ENCODE data around the gene PROC.

PROC gene

DNA sequence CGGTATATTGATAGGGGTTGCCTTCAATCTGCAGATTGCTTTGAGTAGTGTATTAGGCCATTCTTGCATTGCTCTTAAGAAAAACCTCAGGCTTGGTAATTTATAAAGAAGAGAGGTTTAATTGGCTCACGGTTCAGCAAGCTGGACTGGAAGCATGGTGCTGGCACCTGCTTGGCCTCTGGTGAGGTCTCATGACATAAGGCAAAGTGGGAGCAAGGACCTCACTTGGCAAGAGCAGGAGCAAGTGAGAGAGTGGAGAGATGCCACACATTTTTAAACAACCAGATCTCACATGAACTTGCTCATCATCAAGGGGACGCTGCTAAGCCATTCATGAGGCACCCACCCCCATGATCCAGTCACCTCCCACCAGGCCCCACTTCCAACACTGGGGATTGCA is 35.4 kb upstream of the PROC start:
- H3K9ac ChIP-seq (ENCODE audit: low read length in 5 of 5) = no peak overlapping the region

DNA sequence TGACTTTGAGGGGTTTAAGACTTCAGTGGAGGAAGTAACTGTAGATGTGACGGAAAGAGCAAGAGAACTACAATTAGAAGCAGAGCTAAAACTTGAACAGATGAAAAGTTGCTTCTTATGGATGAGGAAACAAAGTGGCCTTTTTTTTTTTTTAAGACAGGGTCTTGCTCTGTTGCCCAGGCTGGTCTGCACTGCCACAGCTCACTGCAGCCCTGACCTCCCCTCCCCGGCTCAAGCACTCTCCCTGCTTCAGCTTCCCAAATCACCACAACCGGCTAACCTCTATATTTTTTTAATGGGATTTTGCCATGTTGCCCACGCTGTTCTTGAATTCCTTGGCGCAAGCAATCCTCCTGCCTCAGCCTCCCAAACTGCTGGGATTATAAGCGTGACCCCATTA is 33.7 kb upstream of the PROC start:
- H3K27ac ChIP-seq (ENCODE audit: low read depth, low read length) = peak overlapping the region; percentile 4
- no peaks in the 10 kb centered on the region for H3K36me3 ChIP-seq (ENCODE audit: control insufficient read depth in 5 of 5, insufficient read depth in 5 of 5, low read length in 5 of 5)
- no peaks in the 10 kb centered on the region for H3K9me3 ChIP-seq (ENCODE audit: control insufficient read depth in 5 of 5, low read length in 5 of 5)
- H3K4me1 ChIP-seq (ENCODE audit: control insufficient read depth in 5 of 5, insufficient read depth in 5 of 5, low read length in 5 of 5) = peaks cover 4 to 60% (median 55%) of the 10 kb centered on the region in 5 donors
- H3K9ac ChIP-seq (ENCODE audit: low read length in 5 of 5) = no peak overlapping the region
- H3K27me3 ChIP-seq (ENCODE audit: control insufficient read depth in 5 of 5, insufficient read depth in 4 of 5, low read length in 5 of 5) = no peaks in the 10 kb centered on the region
- no peak overlapping the region for H3K4me3 ChIP-seq (ENCODE audit: low read depth in 1 of 5, low read length in 5 of 5)

More for the DNA sequence above, 35.4 kb upstream of the PROC start:
- H3K4me3 ChIP-seq (ENCODE audit: low read depth in 1 of 5, low read length in 5 of 5) = no peak overlapping the region
- H3K4me1 ChIP-seq (ENCODE audit: control insufficient read depth in 5 of 5, insufficient read depth in 5 of 5, low read length in 5 of 5) = peaks cover 4 to 52% (median 47%) of the 10 kb centered on the region in 5 donors
- H3K27me3 ChIP-seq (ENCODE audit: control insufficient read depth in 5 of 5, insufficient read depth in 4 of 5, low read length in 5 of 5) = no peaks in the 10 kb centered on the region
- no peaks in the 10 kb centered on the region for H3K36me3 ChIP-seq (ENCODE audit: control insufficient read depth in 5 of 5, insufficient read depth in 5 of 5, low read length in 5 of 5)
- H3K9me3 ChIP-seq (ENCODE audit: control insufficient read depth in 5 of 5, low read length in 5 of 5) = no peaks in the 10 kb centered on the region
- peak overlapping the region; percentile 56 for H3K27ac ChIP-seq (ENCODE audit: low read depth, low read length)

DNA sequence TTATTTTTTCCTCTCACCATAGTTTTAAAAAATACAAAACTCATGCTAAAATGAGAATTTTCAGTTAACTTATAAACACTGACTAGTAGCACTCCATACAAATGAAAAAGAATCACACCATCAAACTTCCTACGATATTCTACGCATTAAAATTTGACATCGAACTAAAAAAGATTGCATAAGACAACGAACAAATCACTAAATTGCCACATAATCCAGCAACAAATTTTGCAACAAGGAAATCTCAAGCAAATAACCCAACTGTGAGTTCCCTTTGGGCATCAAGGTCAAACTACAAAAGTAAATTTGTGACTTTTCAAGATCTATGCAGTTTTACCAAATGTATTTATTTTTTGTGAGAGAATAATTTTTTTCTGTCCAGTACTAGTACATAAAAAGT is 32.0 kb upstream of the PROC start:
- Histone ChIP-seq H3K9ac (ENCODE audit: low read length in 5 of 5) (peak overlapping the region in 3 of 5 donors; percentile 31 to 98 (median 93)), H3K9me3 (ENCODE audit: control insufficient read depth in 5 of 5, low read length in 5 of 5) (no peaks in the 10 kb centered on the region), H3K4me3 (ENCODE audit: low read depth in 1 of 5, low read length in 5 of 5) (peak overlapping the region in 4 of 5 donors; percentile 5 to 92 (median 55)), H3K36me3 (ENCODE audit: control insufficient read depth in 5 of 5, insufficient read depth in 5 of 5, low read length in 5 of 5) (no peaks in the 10 kb centered on the region), H3K27me3 (ENCODE audit: control insufficient read depth in 5 of 5, insufficient read depth in 4 of 5, low read length in 5 of 5) (no peaks in the 10 kb centered on the region), H3K27ac (ENCODE audit: low read depth, low read length) (peak overlapping the region; percentile 97), H3K4me1 (ENCODE audit: control insufficient read depth in 5 of 5, insufficient read depth in 5 of 5, low read length in 5 of 5) (peaks cover 4 to 53% (median 45%) of the 10 kb centered on the region in 5 donors)

DNA sequence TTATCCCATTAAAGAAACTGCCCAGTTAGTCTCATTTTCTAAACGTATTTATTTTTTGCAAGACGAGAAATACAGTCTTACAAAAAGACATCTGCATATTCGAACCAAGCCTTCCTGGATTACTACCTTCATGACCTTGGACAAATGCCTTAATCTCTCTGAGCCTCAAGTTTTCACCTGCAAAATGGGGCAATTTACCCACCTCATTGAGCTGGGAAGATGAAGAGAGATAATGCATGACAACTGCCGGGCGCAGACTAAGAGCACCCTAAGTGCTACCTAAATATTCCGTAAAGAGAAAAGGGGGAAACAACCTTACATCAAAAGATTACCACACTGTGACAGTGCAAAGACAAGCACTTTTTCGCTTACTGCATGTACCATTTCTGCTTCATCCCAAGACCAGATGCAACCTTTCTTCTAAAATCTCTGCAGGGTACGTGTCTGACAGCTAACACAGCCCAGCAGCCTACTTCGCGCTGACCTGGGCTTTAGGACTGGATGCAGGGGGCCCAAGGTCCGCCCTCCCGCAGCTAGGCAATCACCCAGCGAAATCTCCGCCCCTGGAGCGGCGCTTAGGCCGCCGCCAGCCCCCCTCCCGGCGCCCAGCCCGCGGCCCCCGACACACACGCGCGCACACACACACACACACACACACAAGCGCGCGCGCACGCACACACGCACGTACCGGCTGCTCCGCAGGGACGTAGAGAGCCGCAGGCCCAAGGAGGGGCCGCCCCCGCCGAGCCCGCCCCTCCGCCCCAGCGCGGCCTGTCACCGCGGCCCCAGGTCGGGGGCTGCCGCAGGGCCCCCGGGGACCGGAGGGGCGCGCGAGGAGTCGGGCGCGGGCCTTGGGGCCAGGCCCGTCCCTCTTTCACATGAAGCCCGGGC is 31.2 kb upstream of the PROC start:
- Histone ChIP-seq H3K27me3 (ENCODE audit: control insufficient read depth in 5 of 5, insufficient read depth in 4 of 5, low read length in 5 of 5) (no peaks in the 10 kb centered on the region), H3K9me3 (ENCODE audit: control insufficient read depth in 5 of 5, low read length in 5 of 5) (no peaks in the 10 kb centered on the region), H3K4me3 (ENCODE audit: low read depth in 1 of 5, low read length in 5 of 5) (peak overlapping the region; percentile 86 to 92 (median 88)), H3K9ac (ENCODE audit: low read length in 5 of 5) (peak overlapping the region; percentile 76 to 98 (median 93)), H3K27ac (ENCODE audit: low read depth, low read length) (peak overlapping the region; percentile 97), H3K36me3 (ENCODE audit: control insufficient read depth in 5 of 5, insufficient read depth in 5 of 5, low read length in 5 of 5) (no peaks in the 10 kb centered on the region), H3K4me1 (ENCODE audit: control insufficient read depth in 5 of 5, insufficient read depth in 5 of 5, low read length in 5 of 5) (peaks cover 4 to 45% (median 38%) of the 10 kb centered on the region in 5 donors)

DNA sequence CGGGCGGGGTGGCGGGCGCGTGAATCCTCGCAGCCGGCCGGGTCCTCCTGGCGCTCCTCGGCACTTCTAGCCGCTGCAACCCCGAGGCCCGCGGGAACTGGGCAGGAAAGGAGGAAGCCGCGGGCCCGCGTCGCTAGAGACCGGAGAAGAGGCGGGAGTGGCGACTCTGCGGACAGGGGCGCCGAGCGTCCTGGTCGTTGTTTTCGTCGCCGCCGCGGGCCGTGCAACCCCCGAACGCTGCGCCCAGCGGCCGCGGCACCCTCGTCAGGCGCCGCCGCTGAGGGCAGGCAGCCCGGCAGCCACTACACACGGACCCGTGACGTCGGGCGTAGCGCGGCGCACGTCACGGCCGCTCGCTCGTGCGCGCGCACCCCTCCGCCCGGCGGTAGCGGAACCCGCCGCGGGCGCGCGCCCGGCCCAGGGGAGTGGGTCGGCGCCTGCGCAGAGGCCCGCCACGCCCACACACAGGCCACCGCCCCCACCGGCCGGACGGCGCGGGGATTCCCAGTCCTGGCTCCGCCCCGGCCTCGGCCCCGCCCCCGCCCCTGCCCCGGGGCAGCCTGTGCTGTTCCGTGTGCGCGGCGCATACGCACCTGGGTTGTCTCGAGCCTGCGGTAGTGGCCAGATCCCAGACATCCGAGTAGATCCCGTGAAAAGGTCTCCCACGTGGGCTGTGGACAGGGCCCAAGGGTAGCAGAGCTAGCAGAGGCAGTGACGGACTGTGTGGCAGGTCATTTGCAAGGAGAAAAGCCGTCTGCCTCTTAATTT is 30.4 kb upstream of the PROC start, which contains the start of gene MAP3K2:
Gene MAP3K2, minus strand, starts transcription at position 321 of the 768 bp plus-strand sequence. CDS start 44,846 bp downstream, outside the sequence.
- Histone ChIP-seq H3K9ac (ENCODE audit: low read length in 5 of 5) (peak within 1 kb of the TSS; percentile 79 to 98 (median 93)), H3K4me3 (ENCODE audit: low read depth in 1 of 5, low read length in 5 of 5) (peak within 1 kb of the TSS; percentile 86 to 92 (median 88)), H3K9me3 (ENCODE audit: control insufficient read depth in 5 of 5, low read length in 5 of 5) (no peaks in the 10 kb centered on the region), H3K27ac (ENCODE audit: low read depth, low read length) (peak within 1 kb of the TSS; percentile 97), H3K4me1 (ENCODE audit: control insufficient read depth in 5 of 5, insufficient read depth in 5 of 5, low read length in 5 of 5) (peaks cover 4 to 37% (median 36%) of the 10 kb centered on the region in 5 donors), H3K36me3 (ENCODE audit: control insufficient read depth in 5 of 5, insufficient read depth in 5 of 5, low read length in 5 of 5) (no peaks in the 10 kb centered on the region), H3K27me3 (ENCODE audit: control insufficient read depth in 5 of 5, insufficient read depth in 4 of 5, low read length in 5 of 5) (no peaks in the 10 kb centered on the region)

DNA sequence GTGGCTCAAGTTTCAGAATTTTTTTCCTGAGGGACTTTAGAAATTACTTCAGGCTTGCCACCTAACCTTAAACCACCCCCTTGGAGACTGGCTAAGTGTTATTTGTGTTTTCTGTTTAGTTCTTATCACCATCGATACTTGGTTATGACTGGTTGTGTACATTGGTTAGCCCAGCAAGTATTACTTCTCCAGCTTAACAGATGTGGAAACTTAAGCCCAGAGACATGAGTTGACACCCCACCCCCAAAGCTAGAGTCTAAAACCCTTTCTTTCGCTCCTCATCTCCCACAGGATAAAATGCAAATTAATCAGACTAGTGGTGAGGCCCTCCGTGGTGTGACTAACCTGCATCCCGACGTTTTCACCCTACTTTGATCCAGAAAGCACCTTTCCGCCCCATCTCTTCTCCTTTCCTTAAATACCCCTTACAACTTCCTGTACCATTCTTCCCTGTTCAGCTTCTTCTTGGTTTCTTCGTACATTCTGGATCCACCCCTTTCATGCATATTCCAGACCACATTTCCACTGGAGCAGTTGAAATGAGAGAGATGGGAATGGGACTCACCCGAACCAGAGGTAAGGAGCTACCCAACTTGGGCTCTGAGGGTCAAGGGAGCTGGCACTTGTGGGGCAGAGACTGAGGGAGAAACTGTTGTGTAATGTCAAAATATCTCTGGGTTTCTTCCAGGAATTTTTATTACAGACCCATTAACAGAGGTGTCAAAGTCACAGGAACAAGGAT is 29.6 kb upstream of the PROC start:
- Histone ChIP-seq H3K36me3 (ENCODE audit: control insufficient read depth in 5 of 5, insufficient read depth in 5 of 5, low read length in 5 of 5) (no peaks in the 10 kb centered on the region), H3K9ac (ENCODE audit: low read length in 5 of 5) (peak overlapping the region; percentile 59 to 83 (median 79)), H3K4me3 (ENCODE audit: low read depth in 1 of 5, low read length in 5 of 5) (peak overlapping the region; percentile 68 to 88 (median 82)), H3K27ac (ENCODE audit: low read depth, low read length) (peak overlapping the region; percentile 87), H3K27me3 (ENCODE audit: control insufficient read depth in 5 of 5, insufficient read depth in 4 of 5, low read length in 5 of 5) (no peaks in the 10 kb centered on the region), H3K9me3 (ENCODE audit: control insufficient read depth in 5 of 5, low read length in 5 of 5) (no peaks in the 10 kb centered on the region), H3K4me1 (ENCODE audit: control insufficient read depth in 5 of 5, insufficient read depth in 5 of 5, low read length in 5 of 5) (peaks cover 4 to 34% (median 29%) of the 10 kb centered on the region in 5 donors)

DNA sequence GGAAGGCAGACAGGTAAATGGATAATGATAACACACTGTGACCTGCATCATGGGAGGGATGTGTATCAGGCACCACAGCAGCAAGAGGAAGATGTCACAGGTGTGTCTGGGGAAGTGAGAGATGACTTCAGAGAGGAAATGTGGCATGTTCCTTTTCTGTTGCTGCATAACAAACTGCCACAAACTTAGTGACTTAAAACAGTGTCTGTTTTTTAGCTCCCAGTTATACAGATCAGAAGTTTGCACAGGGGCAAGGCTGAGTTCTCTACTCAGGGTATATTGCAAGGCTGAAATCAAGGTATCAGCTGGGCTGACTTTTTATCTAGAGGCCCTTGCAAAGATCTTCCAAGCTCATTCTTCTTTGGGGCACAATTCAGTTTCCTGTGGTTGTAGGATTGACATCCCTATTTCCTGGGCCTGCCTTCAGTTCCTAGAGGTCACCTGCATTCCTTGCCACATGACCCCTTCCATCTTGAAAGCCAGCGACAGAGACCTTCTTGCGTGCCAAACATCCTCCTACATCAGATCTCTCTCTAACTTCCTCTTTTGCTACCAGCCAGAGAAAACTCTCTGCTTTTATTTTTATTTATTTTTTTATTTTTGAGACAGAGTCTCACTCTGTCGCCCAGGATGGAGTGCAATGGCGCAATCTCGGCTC is 28.3 kb upstream of the PROC start:
- Histone ChIP-seq H3K4me3 (ENCODE audit: low read depth in 1 of 5, low read length in 5 of 5) (no peak overlapping the region), H3K27me3 (ENCODE audit: control insufficient read depth in 5 of 5, insufficient read depth in 4 of 5, low read length in 5 of 5) (no peaks in the 10 kb centered on the region), H3K4me1 (ENCODE audit: control insufficient read depth in 5 of 5, insufficient read depth in 5 of 5, low read length in 5 of 5) (peaks cover 4 to 30% (median 28%) of the 10 kb centered on the region in 5 donors), H3K27ac (ENCODE audit: low read depth, low read length) (no peak overlapping the region), H3K9me3 (ENCODE audit: control insufficient read depth in 5 of 5, low read length in 5 of 5) (no peaks in the 10 kb centered on the region), H3K9ac (ENCODE audit: low read length in 5 of 5) (no peak overlapping the region), H3K36me3 (ENCODE audit: control insufficient read depth in 5 of 5, insufficient read depth in 5 of 5, low read length in 5 of 5) (no peaks in the 10 kb centered on the region)

DNA sequence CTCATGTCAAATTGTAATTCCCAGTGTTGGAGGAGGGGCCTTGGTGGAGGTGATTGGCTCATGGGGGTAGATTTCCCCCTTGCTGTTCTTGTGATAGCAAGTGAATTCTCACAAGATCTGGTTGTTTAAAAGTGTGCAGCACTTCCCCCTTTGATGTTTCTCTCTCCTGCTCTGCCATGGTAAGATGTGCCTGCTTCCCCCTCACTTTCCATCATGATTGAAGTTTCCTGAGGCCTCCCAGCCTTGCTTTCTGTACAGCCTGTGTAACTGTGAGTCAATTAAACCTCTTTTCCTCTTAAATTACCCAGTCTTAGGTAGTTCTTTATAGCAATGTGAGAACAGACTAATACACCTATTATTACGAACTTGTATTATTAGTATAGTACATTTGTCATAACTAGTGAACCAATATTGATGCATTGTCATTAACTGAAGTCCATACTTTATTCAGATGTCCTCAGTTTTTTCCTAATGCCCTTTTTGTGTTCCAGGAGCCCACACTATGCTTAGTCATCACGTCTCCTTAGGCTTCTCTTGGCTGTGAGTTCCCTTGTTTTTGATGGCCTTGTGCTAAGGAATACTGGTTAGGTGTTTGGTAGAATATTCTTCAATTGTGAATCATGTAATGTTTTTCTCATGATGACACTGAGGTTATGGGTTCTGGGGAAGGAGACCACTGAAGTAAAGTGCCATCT is 25.9 kb upstream of the PROC start:
- Histone ChIP-seq H3K4me1 (ENCODE audit: control insufficient read depth in 5 of 5, insufficient read depth in 5 of 5, low read length in 5 of 5) (peaks cover 0 to 13% (median 10%) of the 10 kb centered on the region in 5 donors), H3K27me3 (ENCODE audit: control insufficient read depth in 5 of 5, insufficient read depth in 4 of 5, low read length in 5 of 5) (no peaks in the 10 kb centered on the region), H3K4me3 (ENCODE audit: low read depth in 1 of 5, low read length in 5 of 5) (no peak overlapping the region), H3K9ac (ENCODE audit: low read length in 5 of 5) (no peak overlapping the region), H3K36me3 (ENCODE audit: control insufficient read depth in 5 of 5, insufficient read depth in 5 of 5, low read length in 5 of 5) (no peaks in the 10 kb centered on the region), H3K9me3 (ENCODE audit: control insufficient read depth in 5 of 5, low read length in 5 of 5) (no peaks in the 10 kb centered on the region), H3K27ac (ENCODE audit: low read depth, low read length) (no peak overlapping the region)

All from subcutaneous abdominal adipose tissue (tissue), 5 donors.